Neuron (in vitro differentiated cells): ENCODE measurements around the gene ID1.
"Not testable (repeated sequence)": the region's sequence is repeated elsewhere in the genome, so short reads cannot be mapped to it uniquely, and the experiment has no call there.

ENCODE experiments used
- H2AFZ ChIP-seq: one replicate; pipeline ENCODE4 v1.6.1; 2013; ENCODE audit warnings: low read depth, mild to moderate bottlenecking, inconsistent platforms, low read length, moderate library complexity
- H3K27me3 ChIP-seq: one replicate; pipeline ENCODE4 v1.6.1; 2013; ENCODE audit warnings: low read length; ENCODE audit not compliant: insufficient read depth
- H3K36me3 ChIP-seq: one replicate; pipeline ENCODE4 v1.6.1; 2013; ENCODE audit warnings: low read length; ENCODE audit not compliant: insufficient read depth
- H3K4me1 ChIP-seq: one replicate; pipeline ENCODE4 v1.6.1; 2013; ENCODE audit warnings: low read length; ENCODE audit not compliant: insufficient read depth
- H3K4me3 ChIP-seq: 2 replicates; pipeline ENCODE4 v1.5.1; 2013; ENCODE audit warnings: mild to moderate bottlenecking, low read length, moderate library complexity
- H3K9me3 ChIP-seq: one replicate; pipeline ENCODE4 v1.6.1; 2013; ENCODE audit warnings: low read length

The ID1 gene

DNA sequence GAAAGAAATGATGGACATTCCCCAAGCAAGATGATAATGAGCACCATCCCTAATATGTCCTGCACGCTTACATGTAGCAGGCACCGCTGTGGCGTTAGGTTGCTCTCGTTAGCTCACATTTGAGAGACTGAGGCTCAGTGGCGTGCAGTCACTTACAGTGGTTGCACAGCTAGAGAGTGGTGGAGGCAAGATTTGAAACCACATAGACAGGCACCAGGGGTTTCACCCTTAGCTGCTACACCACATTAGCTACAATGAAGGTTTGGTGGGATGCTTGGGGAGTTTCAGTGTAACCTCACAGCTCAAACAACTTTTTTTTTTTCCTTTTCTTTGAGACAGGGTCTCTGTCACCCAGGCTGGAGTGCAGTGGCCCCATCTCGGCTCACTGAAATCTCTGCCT is 36.3 kb downstream of the ID1 start:
- H3K4me3 ChIP-seq = no peak overlapping the region
- no peaks in the 10 kb centered on the region for H3K27me3 ChIP-seq
- H3K36me3 ChIP-seq = no peaks in the 10 kb centered on the region
- H2AFZ ChIP-seq = no peak overlapping the region
- no peaks in the 10 kb centered on the region for H3K9me3 ChIP-seq
- H3K4me1 ChIP-seq = no peaks in the 10 kb centered on the region

DNA sequence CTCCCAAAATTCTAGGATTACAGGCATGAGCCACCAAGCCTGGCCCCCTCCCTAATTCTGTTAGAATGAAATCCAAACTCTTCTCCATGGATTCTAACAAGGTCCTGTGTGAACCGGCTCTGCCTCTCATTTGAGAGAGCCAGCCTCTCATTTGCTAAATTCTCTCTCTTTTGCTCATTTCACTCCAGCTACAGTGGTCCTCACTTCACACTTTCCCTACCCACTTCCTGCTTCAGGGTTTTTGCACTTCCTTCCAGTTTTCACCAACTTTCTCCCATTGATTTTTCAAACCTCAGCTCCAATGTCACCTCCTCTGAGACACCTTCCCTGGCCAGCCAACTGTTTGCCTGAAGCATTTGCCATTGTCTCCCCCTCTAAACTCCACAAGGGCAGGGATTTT is 37.7 kb downstream of the ID1 start:
- no peak overlapping the region for H2AFZ ChIP-seq
- H3K4me3 ChIP-seq = no peak overlapping the region
- H3K27me3 ChIP-seq = no peaks in the 10 kb centered on the region
- no peaks in the 10 kb centered on the region for H3K4me1 ChIP-seq
- H3K9me3 ChIP-seq = no peaks in the 10 kb centered on the region
- H3K36me3 ChIP-seq = no peaks in the 10 kb centered on the region

DNA sequence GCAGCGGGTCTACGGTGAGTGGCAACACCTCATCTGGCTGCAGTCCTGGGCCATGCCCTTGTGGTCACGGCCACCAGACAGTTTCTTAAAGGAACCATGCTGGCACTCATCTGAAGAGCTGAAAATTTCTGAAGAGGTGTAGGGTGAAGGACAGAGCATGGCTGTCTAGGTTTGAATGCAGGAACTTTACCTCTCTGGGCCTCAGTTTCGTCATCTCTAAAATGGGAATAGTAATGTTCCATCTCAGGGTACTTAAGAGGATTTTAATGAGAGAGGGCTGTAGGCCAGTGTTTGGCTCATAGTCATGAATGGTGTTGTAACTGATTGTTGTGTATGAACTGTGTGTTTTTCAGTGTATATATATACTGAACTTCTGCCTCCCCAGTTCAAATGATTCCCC is 38.4 kb downstream of the ID1 start:
- no peaks in the 10 kb centered on the region for H3K27me3 ChIP-seq
- no peak overlapping the region for H3K4me3 ChIP-seq
- H3K4me1 ChIP-seq = no peaks in the 10 kb centered on the region
- no peaks in the 10 kb centered on the region for H3K9me3 ChIP-seq
- no peaks in the 10 kb centered on the region for H3K36me3 ChIP-seq
- no peak overlapping the region for H2AFZ ChIP-seq

DNA sequence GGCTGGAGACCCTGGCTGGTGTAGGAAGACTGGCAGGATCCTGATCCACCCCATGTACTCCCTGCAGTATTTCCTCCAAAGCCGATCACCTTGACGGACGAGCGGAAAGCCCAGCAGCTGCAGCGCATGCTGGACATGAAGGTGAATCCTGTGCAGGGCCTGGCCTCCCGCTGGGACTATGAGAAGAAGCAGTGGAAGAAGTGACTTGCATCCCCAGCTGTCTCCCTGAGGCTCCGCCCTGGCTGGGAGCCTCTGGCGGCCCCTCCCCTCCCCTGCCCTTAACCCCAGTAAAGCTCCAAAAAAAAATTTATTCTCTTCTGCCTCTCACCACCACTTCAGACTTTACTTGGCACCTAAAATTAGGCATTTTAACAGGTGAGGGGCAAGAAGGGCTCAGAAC is 39.6 kb downstream of the ID1 start:
- Histone ChIP-seq H3K27me3 (no peaks in the 10 kb centered on the region), H2AFZ (no peak overlapping the region), H3K4me1 (no peaks in the 10 kb centered on the region), H3K4me3 (no peak overlapping the region), H3K9me3 (no peaks in the 10 kb centered on the region), H3K36me3 (no peaks in the 10 kb centered on the region)

DNA sequence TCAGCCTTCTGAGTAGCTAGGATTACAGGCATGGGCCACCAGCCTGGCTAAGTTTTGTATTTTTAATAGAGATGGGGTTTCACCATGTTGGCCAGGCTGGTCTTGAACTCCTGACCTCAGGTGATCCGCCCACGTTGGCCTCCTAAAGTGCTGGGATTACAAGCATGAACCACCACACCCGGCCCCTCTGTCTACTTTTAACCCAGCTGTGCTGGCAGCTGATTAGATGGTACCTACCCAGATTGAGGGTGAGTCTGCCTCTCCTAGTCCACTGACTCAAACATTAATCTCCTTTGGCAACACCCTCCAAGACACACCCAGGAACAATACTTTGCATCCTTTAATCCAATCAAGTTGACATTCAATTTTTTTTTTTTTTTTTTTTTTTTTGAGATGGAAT is 43.0 kb downstream of the ID1 start:
- not testable (repeated sequence) for H3K4me1 ChIP-seq, H3K36me3 ChIP-seq, H3K27me3 ChIP-seq, H3K9me3 ChIP-seq, H2AFZ ChIP-seq, H3K4me3 ChIP-seq

DNA sequence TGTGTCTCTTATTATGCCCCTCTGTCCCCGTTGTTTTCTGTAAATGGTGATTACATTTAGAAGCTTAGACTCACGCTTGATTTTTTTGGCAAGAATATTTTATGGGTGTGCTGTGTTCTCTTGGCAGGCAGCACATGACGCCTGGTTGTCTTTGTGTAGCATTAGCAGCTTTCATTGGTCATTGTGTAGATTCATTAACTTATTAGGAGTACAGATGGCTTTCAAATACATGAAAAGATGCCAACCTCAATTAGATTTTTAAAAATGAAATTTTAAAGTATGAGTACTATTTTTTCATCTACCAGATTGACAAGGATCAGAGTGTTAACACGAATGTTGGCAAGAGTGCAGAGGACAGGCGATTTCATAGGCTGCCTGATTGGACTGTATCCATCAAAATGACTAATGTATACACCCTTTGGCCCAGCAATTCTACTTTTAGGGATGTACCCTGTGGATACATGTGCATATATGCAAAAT is 47.9 kb downstream of the ID1 start:
- H3K9me3 ChIP-seq = no peaks in the 10 kb centered on the region
- no peaks in the 10 kb centered on the region for H3K27me3 ChIP-seq
- H2AFZ ChIP-seq = no peak overlapping the region
- no peaks in the 10 kb centered on the region for H3K36me3 ChIP-seq
- H3K4me1 ChIP-seq = no peaks in the 10 kb centered on the region
- H3K4me3 ChIP-seq = no peak overlapping the region

DNA sequence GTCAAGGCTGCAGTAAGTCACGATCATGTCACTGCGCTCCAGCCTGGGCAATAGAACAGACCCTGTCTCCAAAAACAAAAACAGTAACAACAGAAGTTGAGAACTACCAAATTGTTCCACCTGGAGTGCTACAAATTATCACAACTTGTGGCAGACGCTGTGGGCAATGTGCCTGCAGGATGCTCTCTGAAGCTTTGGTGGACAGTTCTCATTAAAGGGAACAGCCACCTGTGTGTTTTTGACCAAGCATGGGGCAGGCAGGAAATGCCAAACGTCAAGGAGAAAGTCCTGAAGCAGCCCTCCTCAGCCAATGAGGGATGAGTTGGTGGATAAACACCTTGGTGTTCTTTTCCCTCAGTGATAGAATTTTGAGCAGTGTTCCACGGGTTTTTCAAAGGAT is 48.5 kb downstream of the ID1 start:
- H3K27me3 ChIP-seq = no peaks in the 10 kb centered on the region
- H3K4me3 ChIP-seq = no peak overlapping the region
- no peaks in the 10 kb centered on the region for H3K36me3 ChIP-seq
- no peak overlapping the region for H2AFZ ChIP-seq
- H3K9me3 ChIP-seq = no peaks in the 10 kb centered on the region
- no peaks in the 10 kb centered on the region for H3K4me1 ChIP-seq

DNA sequence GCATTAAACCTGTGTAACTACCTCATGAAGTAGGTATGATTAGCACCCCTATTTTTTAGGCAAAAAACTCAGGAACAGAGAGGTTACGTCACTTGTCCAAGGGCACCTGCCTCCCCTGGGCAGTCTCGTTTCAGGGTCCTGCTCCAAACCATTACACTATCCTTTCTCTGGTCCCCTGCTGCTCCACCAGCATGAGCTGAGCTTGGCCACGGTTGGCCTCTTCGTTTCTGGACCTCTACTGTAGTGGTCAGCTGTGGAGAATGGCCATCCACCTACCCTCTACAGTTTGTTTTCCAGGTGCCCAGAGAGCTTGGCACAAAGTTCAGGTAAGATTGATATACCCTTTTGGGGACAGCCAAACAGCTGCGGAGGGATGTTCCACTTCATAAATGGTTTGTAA is 49.4 kb downstream of the ID1 start:
- Histone ChIP-seq H3K4me3 (no peak overlapping the region), H3K36me3 (no peaks in the 10 kb centered on the region), H3K9me3 (no peaks in the 10 kb centered on the region), H3K4me1 (no peaks in the 10 kb centered on the region), H2AFZ (no peak overlapping the region), H3K27me3 (no peaks in the 10 kb centered on the region)
